ENCODE results near the gene UBR7.

DNA sequence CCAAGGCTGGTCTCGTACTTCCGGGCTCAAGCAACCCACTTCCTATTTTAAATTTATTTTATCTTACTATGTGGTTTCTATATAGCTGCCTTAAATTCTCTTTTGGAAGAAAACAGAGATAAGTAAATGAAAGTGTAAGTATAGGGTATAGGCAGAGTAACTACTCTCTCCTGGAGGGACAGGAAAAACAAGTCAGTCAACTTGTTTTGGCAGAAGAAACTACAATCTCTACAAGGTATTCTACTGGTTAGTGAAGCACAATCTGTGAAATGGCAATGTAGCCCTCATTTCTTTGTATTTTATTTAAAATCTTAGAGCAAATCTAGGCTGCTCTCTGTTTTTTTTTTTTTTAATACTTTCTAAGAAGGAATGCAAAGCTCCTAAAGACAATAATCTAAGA, 55.4 kb downstream of the UBR7 start:
- TF ChIP-seq, protein P1, sequence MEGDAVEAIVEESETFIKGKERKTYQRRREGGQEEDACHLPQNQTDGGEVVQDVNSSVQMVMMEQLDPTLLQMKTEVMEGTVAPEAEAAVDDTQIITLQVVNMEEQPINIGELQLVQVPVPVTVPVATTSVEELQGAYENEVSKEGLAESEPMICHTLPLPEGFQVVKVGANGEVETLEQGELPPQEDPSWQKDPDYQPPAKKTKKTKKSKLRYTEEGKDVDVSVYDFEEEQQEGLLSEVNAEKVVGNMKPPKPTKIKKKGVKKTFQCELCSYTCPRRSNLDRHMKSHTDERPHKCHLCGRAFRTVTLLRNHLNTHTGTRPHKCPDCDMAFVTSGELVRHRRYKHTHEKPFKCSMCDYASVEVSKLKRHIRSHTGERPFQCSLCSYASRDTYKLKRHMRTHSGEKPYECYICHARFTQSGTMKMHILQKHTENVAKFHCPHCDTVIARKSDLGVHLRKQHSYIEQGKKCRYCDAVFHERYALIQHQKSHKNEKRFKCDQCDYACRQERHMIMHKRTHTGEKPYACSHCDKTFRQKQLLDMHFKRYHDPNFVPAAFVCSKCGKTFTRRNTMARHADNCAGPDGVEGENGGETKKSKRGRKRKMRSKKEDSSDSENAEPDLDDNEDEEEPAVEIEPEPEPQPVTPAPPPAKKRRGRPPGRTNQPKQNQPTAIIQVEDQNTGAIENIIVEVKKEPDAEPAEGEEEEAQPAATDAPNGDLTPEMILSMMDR (IDR thresholded peaks at IDR 0.05) = no peak
- TF ChIP-seq ZFX (IDR thresholded peaks at IDR 0.05; ENCODE audit: borderline replicate concordance) = no peak

Measured in 22Rv1 (cell line).